K562 (cell line): ENCODE results near the gene SOD1. TPM values are rescaled to one million over a fixed set of nuclear protein-coding genes. Genes with fewer than 3 reads are reported as not detected.
A peak's percentile ranks its signal among the peaks of the same experiment; 100 is the strongest.

Source experiments
- ATAC-seq: fragments of 200-7000 bp; cut with Tn5 transposase; 3 replicates; pipeline ENCODE4 v1.9.1; 2020; ENCODE audit warnings: moderate library complexity
- BruUV-seq: library from RNA; stranded (reverse); fragments of 400-500 nt; replicated peaks from 2 replicates; lab custom pipeline; 2021; lab: Mats Ljungman, UMichigan
- CTCF ChIA-PET: fragments of 300-600 bp; formaldehyde crosslinking; extraction: SDS; loops from one replicate; lab custom pipeline; 2021; ENCODE audit warnings: low intra/inter-chr PET ratio; lab: Yijun Ruan, JAX
- POLR2A ChIA-PET: fragments of 300-600, 350-650 bp; sonication (Branson Sonifier 250); formaldehyde crosslinking; extraction: SDS; loops from one replicate; lab custom pipeline; 2021; ENCODE audit warnings: antibody characterized with exemption, inconsistent platforms; lab: Yijun Ruan, JAX
- DNase-seq, 4 experiments: peaks; one replicate each; pipeline versions ENCODE4 v3.0.0 to v3.0.0-alpha.2; 2011 to 2018; ENCODE audit warnings: low spot score in 3 of 4, mixed read lengths in 3 of 4; ENCODE audit errors: extremely low read depth in 1 of 4
- FAIRE-seq: peaks from 2 replicates; lab custom pipeline; 2011; peaks lifted over from hg19 to GRCh38; lab: Jason Lieb, UNC
- H2AFZ ChIP-seq: 2 replicates; pipeline ENCODE4 v1.6.0; 2011; ENCODE audit warnings: low read depth, low read length, control low read depth, inconsistent platforms
- H3K27ac ChIP-seq: fragments of 200-600 bp; 3 replicates; pipeline ENCODE4 v1.8.0; 2011; ENCODE audit warnings: low read depth, mild to moderate bottlenecking, control low read depth, inconsistent platforms, low read length, moderate library complexity, mixed read lengths; ENCODE audit errors: extremely low read depth
- H3K27me3 ChIP-seq, 2 experiments: fragments of 300-600 bp in 1 of 2; 2 replicates in 1 of 2; 3 replicates in 1 of 2; pipeline versions ENCODE4 v1.6.0 to v1.8.0; 2011; ENCODE audit warnings: inconsistent platforms in 2 of 2, low read length in 2 of 2, mild to moderate bottlenecking in 1 of 2, mixed read lengths in 1 of 2, moderate library complexity in 1 of 2; ENCODE audit not compliant: control insufficient read depth in 2 of 2, insufficient read depth in 2 of 2
- H3K36me3 ChIP-seq: fragments of 300-600 bp; 3 replicates; pipeline ENCODE4 v1.8.0; 2011; ENCODE audit warnings: mild to moderate bottlenecking, low read length, inconsistent platforms; ENCODE audit not compliant: control insufficient read depth, insufficient read depth
- H3K4me1 ChIP-seq, 2 experiments: fragments of 200-600 bp in 1 of 2; replicated peaks in 1 of 2; 2 replicates in 1 of 2; 3 replicates in 1 of 2; pipeline versions ENCODE4 v1.5.1 to v1.8.0; 2011; ENCODE audit warnings: inconsistent platforms in 2 of 2, low read length in 2 of 2, mild to moderate bottlenecking in 1 of 2, mixed read lengths in 1 of 2, moderate library complexity in 1 of 2; ENCODE audit not compliant: control insufficient read depth in 2 of 2, insufficient read depth in 2 of 2
- H3K4me2 ChIP-seq: 2 replicates; pipeline ENCODE4 v1.6.1; 2011; ENCODE audit warnings: low read length, control low read depth, inconsistent platforms, mixed read lengths; ENCODE audit not compliant: insufficient read depth
- H3K4me3 ChIP-seq: fragments of 200-600 bp; sonication (generic), shearing (Covaris generic); 2 replicates; pipeline ENCODE4 v1.5.1; 2016; ENCODE audit warnings: control low read depth, inconsistent platforms
- H3K79me2 ChIP-seq: fragments of 200-600 bp; 3 replicates; pipeline ENCODE4 v1.8.0; 2011; ENCODE audit warnings: low read length, inconsistent platforms; ENCODE audit not compliant: control insufficient read depth, insufficient read depth
- H3K9ac ChIP-seq, 2 experiments: 2 replicates each; pipeline versions ENCODE4 v1.6.0 to v1.6.1; 2011; ENCODE audit warnings: low read depth in 2 of 2, low read length in 2 of 2, control low read depth in 1 of 2, inconsistent platforms in 1 of 2, mild to moderate bottlenecking in 1 of 2, mixed read lengths in 1 of 2; ENCODE audit not compliant: insufficient read depth in 1 of 2
- H3K9me1 ChIP-seq: one replicate; pipeline ENCODE4 v1.6.0; 2011; ENCODE audit warnings: inconsistent platforms, mild to moderate bottlenecking, low read length, moderate library complexity; ENCODE audit not compliant: control insufficient read depth, insufficient read depth
- H3K9me3 ChIP-seq: replicated peaks from 2 replicates; pipeline ENCODE4 v1.5.1; 2011; ENCODE audit warnings: low read depth, low read length, inconsistent platforms; ENCODE audit not compliant: control insufficient read depth, insufficient read depth
- H4K20me1 ChIP-seq: replicated peaks from 2 replicates; pipeline ENCODE4 v1.6.1; 2011; ENCODE audit warnings: low read length, inconsistent platforms, mixed read lengths; ENCODE audit not compliant: control insufficient read depth, insufficient read depth
- ATF1 ChIP-seq, 2 experiments: fragments of 450-650 bp in 1 of 2; IDR thresholded peaks; 2 replicates each; pipeline ENCODE4 v1.6.1; 2016; ENCODE audit warnings: missing compliant biosample characterization in 1 of 2, missing genetic modification characterization in 1 of 2
- BCOR ChIP-seq: fragments of 450-650 bp; IDR thresholded peaks from 2 replicates; pipeline ENCODE4 v1.6.1; 2016
- CBFA2T2 ChIP-seq: fragments of 450-650 bp; conservative IDR thresholded peaks from 2 replicates; pipeline ENCODE4 v1.6.1; 2017; ENCODE audit warnings: mild to moderate bottlenecking
- EZH2 ChIP-seq: IDR thresholded peaks from 2 replicates; pipeline ENCODE4 v1.6.1; 2012; ENCODE audit warnings: low read depth, mild to moderate bottlenecking, inconsistent platforms, low read length, borderline replicate concordance
- FOSL1 ChIP-seq: fragments of 200-800 bp; sonication (Bioruptor generic); conservative IDR thresholded peaks from 2 replicates; pipeline ENCODE4 v1.6.1; 2016; ENCODE audit warnings: missing genetic modification characterization, missing compliant biosample characterization
- GATAD2B ChIP-seq: fragments of 450-650 bp; IDR thresholded peaks from 2 replicates; pipeline ENCODE4 v1.6.1; 2017; ENCODE audit warnings: mild to moderate bottlenecking, borderline replicate concordance
- HMBOX1 ChIP-seq: sonication (generic); IDR thresholded peaks from 2 replicates; pipeline ENCODE4 v1.6.1; 2016
- NCOR1 ChIP-seq: fragments of 450-650 bp; IDR thresholded peaks from 2 replicates; pipeline ENCODE4 v1.6.1; 2016; ENCODE audit warnings: mild to moderate bottlenecking, moderate library complexity
- NELFE ChIP-seq: IDR thresholded peaks from 2 replicates; pipeline ENCODE4 v1.6.1; 2011; ENCODE audit warnings: mild to moderate bottlenecking; ENCODE audit not compliant: insufficient read depth, insufficient read length
- NFIC ChIP-seq: fragments of 450-650 bp; IDR thresholded peaks from 2 replicates; pipeline ENCODE4 v1.6.1; 2017; ENCODE audit warnings: mild to moderate bottlenecking, inconsistent platforms
- PCBP2 ChIP-seq: fragments of 200-400 bp; formaldehyde crosslinking; IDR thresholded peaks from 2 replicates; pipeline ENCODE4 v1.6.1; 2018; ENCODE audit warnings: low read length, low read depth, mild to moderate bottlenecking, moderate library complexity; ENCODE audit not compliant: poor library complexity, severe bottlenecking
- RCOR1 ChIP-seq, 2 experiments: IDR thresholded peaks; 2 replicates each; pipeline ENCODE4 v1.6.1; 2012; ENCODE audit warnings: low read depth in 2 of 2, low read length in 2 of 2, borderline replicate concordance in 1 of 2, improper control_type of control experiment in 1 of 2
- RFX1 ChIP-seq: fragments of 450-650 bp; IDR thresholded peaks from 2 replicates; pipeline ENCODE4 v1.6.1; 2016; ENCODE audit warnings: mild to moderate bottlenecking, moderate library complexity
- SMAD1 ChIP-seq: fragments of 150-350 bp; IDR thresholded peaks from 2 replicates; pipeline ENCODE4 v1.6.1; 2014; ENCODE audit warnings: low read length, low read depth; ENCODE audit not compliant: partially characterized antibody
- TCF3 ChIP-seq: sonication (generic); formaldehyde crosslinking; IDR thresholded peaks from 2 replicates; pipeline ENCODE4 v1.4.0; 2020; ENCODE audit warnings: mild to moderate bottlenecking, missing genetic modification reagents
- TEAD2 ChIP-seq: fragments of 450-650 bp; IDR thresholded peaks from 2 replicates; pipeline ENCODE4 v1.6.1; 2016; ENCODE audit warnings: missing genetic modification characterization, control low read depth, missing compliant biosample characterization
- ZFX ChIP-seq: sonication (generic); formaldehyde crosslinking; IDR thresholded peaks from 2 replicates; pipeline ENCODE4 v1.8.0; 2022; ENCODE audit warnings: mild to moderate bottlenecking, missing genetic modification reagents, moderate library complexity
- ZNF175 ChIP-seq: fragments of 200-800 bp; sonication (Bioruptor generic); IDR thresholded peaks from 2 replicates; pipeline ENCODE4 v1.6.1; 2016; ENCODE audit warnings: low read depth, mild to moderate bottlenecking, missing genetic modification characterization, missing compliant biosample characterization
- ZNF197 ChIP-seq: fragments of 200-800 bp; sonication (Bioruptor generic); IDR thresholded peaks from 2 replicates; pipeline ENCODE4 v1.6.1; 2016; ENCODE audit warnings: low read depth, missing genetic modification characterization, missing compliant biosample characterization
- whole genome bisulfite sequencing: fragments of 100-300 bp; shearing (Covaris generic); methylation state at CpG from one replicate; pipeline ENCODE4 v1.1.6; 2016; ENCODE audit warnings: low coverage, mixed read lengths; ENCODE audit not compliant: insufficient coverage; ENCODE audit errors: missing lambda C conversion rate; 5-methylcytosine and 5-hydroxymethylcytosine counted together
- in situ Hi-C: fragments of 300-500 bp; cut with MboI; formaldehyde crosslinking; loops from 4 replicates; pipeline ENCODE4 v1.15.0; 2018; ENCODE audit warnings: inconsistent platforms, mixed read lengths
- intact Hi-C: fragments of 100-400 bp; cut with micrococcal nuclease; formaldehyde crosslinking; loops from 2 replicates; pipeline ENCODE4 v1.14.2; 2022
- polyA plus RNA-seq, 8 experiments: library from polyadenylated mRNA; depleted of rRNA in 4 of 8; stranded (reverse) in 5 of 8; unstranded in 3 of 8; fragments of >200 nt; fragmentation: Nextera tagmentation in 2 of 8; fragmentation: Illumina TruSeq in 1 of 8; extraction: Ambion mirVana in 2 of 8; extraction: Trizol in 1 of 8; gene quantifications; 2 replicates each; pipeline versions ENCODE4 v1.2.1 to v1.2.3, GENCODE V29; 2011 to 2014; ENCODE audit warnings: inconsistent platforms in 1 of 8, missing spikeins in 1 of 8
- total RNA-seq, 7 experiments: library from RNA; depleted of rRNA in 6 of 7; stranded (reverse); fragments of >200 nt in 6 of 7; fragmentation: Illumina TruSeq in 2 of 7; extraction: Trizol in 2 of 7; gene quantifications; 2 replicates each; pipeline versions ENCODE4 v1.2.1 to v1.2.3, GENCODE V29; 2011 to 2021; ENCODE audit warnings: low replicate concordance in 1 of 7
- TF ChIP-seq, protein P1 (sequence below): sonication (generic); formaldehyde crosslinking; IDR thresholded peaks from 2 replicates; pipeline ENCODE4 v1.8.1; 2023; ENCODE audit warnings: mild to moderate bottlenecking, missing genetic modification reagents

Gene SOD1
- total and polyA plus RNA-seq, 9 of the 15 experiments (the other 6 are each of a cell fraction or from before 2014, with no cell fraction given), result 452 to 1,409 (median 633) TPM

- TSS peak; percentile 7 for BruUV-seq
- CTCF ChIA-PET, result interaction anchor here (0.5 kb wide), 1 partner anchor 20 kb away, joined by 3 read pairs; no protein-coding TSS in a partner anchor
- no peak overlapping the region for H3K4me3 ChIP-seq
- H4K20me1 ChIP-seq, result peaks cover 23% of the 10 kb centered on the region
- H3K9me1 ChIP-seq, result no peaks in the 10 kb centered on the region
- H3K36me3 ChIP-seq, result peaks cover 18% of the 10 kb centered on the region
- H3K4me2 ChIP-seq, result peak overlapping the region; percentile 63
- peak overlapping the region in 1 of 2 experiments; percentile 60; a peak in 2 of 4 replicates for H3K9ac ChIP-seq
- H3K9me3 ChIP-seq, result no peaks in the 10 kb centered on the region
- H3K27me3 ChIP-seq, result no peaks in the 10 kb centered on the region
- POLR2A ChIA-PET, result interaction anchor here (0.8 to 1.3 kb wide), 6 partner anchors 7 to 48 kb away, joined by 3 to 7 read pairs (median 3); no protein-coding TSS in a partner anchor
- ATAC-seq, result peak; percentile 68
- H3K79me2 ChIP-seq, result peaks cover 98% of the 10 kb centered on the region
- peak in 1 of 4 experiments; percentile 53 for DNase-seq
- peak; percentile 57 for FAIRE-seq
- in situ Hi-C loops, result no loop called here
- H3K27ac ChIP-seq, result peak overlapping the region; percentile 86
- peaks cover 3 to 56% of the 10 kb centered on the region in 2 experiments; a peak in 4 of 5 replicates for H3K4me1 ChIP-seq
- intact Hi-C loops, result no loop called here
- no peak overlapping the region for H2AFZ ChIP-seq
- WGBS, result 23% methylated on average over 5 of the region's 5 CpGs
- TF ChIP-seq, protein P1, sequence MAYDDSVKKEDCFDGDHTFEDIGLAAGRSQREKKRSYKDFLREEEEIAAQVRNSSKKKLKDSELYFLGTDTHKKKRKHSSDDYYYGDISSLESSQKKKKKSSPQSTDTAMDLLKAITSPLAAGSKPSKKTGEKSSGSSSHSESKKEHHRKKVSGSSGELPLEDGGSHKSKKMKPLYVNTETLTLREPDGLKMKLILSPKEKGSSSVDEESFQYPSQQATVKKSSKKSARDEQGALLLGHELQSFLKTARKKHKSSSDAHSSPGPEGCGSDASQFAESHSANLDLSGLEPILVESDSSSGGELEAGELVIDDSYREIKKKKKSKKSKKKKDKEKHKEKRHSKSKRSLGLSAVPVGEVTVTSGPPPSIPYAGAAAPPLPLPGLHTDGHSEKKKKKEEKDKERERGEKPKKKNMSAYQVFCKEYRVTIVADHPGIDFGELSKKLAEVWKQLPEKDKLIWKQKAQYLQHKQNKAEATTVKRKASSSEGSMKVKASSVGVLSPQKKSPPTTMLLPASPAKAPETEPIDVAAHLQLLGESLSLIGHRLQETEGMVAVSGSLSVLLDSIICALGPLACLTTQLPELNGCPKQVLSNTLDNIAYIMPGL, result 0 out of 2 replicates have a peak, but pooled peaks have one; percentile 32
- peak; percentile 40 for TF ChIP-seq GATAD2B
- TF ChIP-seq HMBOX1, result peak; percentile 96
- no peak for TF ChIP-seq BCOR
- TF ChIP-seq FOSL1, result peak; percentile 73; the same call in 1 of the 2 replicates
- TF ChIP-seq RFX1, result 0 out of 2 replicates have a peak, but pooled peaks have one; percentile 9
- TF ChIP-seq CBFA2T2, result peak; percentile 35; the same call in 1 of the 2 replicates
- no peak for TF ChIP-seq NELFE
- peak in 1 of 2 experiments; percentile 31; a peak in 1 of 4 replicates for TF ChIP-seq RCOR1 (IDR thresholded peaks at IDR 0.05; ENCODE audit: borderline replicate concordance in 1 of 2, low read depth in 2 of 2, low read length in 2 of 2)
- peak; percentile 11; the same call in 1 of the 2 replicates for TF ChIP-seq TEAD2
- no peak for TF ChIP-seq ZNF175
- no peak for TF ChIP-seq PCBP2
- peak; percentile 26; the same call in 1 of the 2 replicates for TF ChIP-seq NFIC
- TF ChIP-seq SMAD1, result no peak
- TF ChIP-seq ZNF197 (CRISPR knock-in tag), result no peak
- TF ChIP-seq EZH2, result 0 out of 2 replicates have a peak, but pooled peaks have one; percentile 18
- 0 out of 2 replicates have a peak, but pooled peaks have one; percentile 23 for TF ChIP-seq NCOR1
- TF ChIP-seq TCF3, result 0 out of 2 replicates have a peak, but pooled peaks have one; percentile 4
- no peak for TF ChIP-seq ATF1 (CRISPR knock-in tag; IDR thresholded peaks at IDR 0.05)
- TF ChIP-seq ATF1 (tag; IDR thresholded peaks at IDR 0.05), result 0 out of 2 replicates have a peak, but pooled peaks have one; percentile 6
- no peak for TF ChIP-seq ZFX
These were observed 55.4 kb downstream of the SOD1 start for GRCh38 chr21:31714741-31715365.
